ENCODE measurements around the gene GPS1.

DNA sequence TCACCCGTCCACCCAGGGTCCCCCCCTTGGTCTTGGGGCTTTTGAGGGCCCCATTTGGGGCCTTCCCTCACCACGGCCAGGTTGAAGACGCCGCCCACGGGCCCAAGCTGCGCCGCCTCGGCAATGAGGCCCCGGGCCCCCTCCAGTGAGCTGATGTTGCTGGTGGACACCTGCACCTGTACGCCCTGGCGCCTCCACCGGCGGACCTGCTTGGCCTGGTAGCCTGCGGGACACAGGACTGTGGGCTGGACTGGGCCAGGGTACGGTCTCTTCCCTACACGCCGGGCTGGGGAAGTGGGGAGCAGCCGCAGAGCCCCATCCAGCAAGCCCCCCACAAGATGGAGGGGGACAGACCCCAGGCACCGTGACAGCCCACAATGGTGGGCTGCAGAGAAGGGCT is 30.8 kb downstream of the GPS1 start:
- TF ChIP-seq, protein P1, sequence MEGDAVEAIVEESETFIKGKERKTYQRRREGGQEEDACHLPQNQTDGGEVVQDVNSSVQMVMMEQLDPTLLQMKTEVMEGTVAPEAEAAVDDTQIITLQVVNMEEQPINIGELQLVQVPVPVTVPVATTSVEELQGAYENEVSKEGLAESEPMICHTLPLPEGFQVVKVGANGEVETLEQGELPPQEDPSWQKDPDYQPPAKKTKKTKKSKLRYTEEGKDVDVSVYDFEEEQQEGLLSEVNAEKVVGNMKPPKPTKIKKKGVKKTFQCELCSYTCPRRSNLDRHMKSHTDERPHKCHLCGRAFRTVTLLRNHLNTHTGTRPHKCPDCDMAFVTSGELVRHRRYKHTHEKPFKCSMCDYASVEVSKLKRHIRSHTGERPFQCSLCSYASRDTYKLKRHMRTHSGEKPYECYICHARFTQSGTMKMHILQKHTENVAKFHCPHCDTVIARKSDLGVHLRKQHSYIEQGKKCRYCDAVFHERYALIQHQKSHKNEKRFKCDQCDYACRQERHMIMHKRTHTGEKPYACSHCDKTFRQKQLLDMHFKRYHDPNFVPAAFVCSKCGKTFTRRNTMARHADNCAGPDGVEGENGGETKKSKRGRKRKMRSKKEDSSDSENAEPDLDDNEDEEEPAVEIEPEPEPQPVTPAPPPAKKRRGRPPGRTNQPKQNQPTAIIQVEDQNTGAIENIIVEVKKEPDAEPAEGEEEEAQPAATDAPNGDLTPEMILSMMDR (IDR thresholded peaks at IDR 0.05): no peak
- TF ChIP-seq EP300 (IDR thresholded peaks at IDR 0.05) (no peak), POLR2A (IDR thresholded peaks at IDR 0.05) (no peak)
